KBM-7 (cell line): ENCODE data around the gene TMOD1.

Source experiments
- DNase-seq: peaks from one replicate; pipeline ENCODE4 v3.0.0-alpha.2; 2015
- in situ Hi-C: fragments of 300-500 bp; cut with MboI; formaldehyde crosslinking; loops from 2 replicates; pipeline ENCODE4 v1.14.3; 2020; ENCODE audit warnings: low sequenced_read_pairs, low pct_unique_long_range_greater_than_20kb, mixed read lengths

TMOD1 gene

GRCh38 chr9:97512966-97513560 is 11.6 kb downstream of the TMOD1 start:
- no peak for DNase-seq
- in situ Hi-C loops = no loop called here

- in situ Hi-C loops = no loop called here
- no peak for DNase-seq
Measured at GRCh38 chr9:97514531-97514930, 13.1 kb downstream of the TMOD1 start.

- DNase-seq = no peak
- in situ Hi-C loops = no loop called here
Measured at GRCh38 chr9:97515662-97516061, 14.2 kb downstream of the TMOD1 start.

- in situ Hi-C loops = no loop called here
Measured at GRCh38 chr9:97516111-97516510, 14.6 kb downstream of the TMOD1 start.

GRCh38 chr9:97517331-97518089 is 16.0 kb downstream of the TMOD1 start:
- in situ Hi-C loops = no loop called here
- DNase-seq = no peak

More at GRCh38 chr9:97516111-97516510, 14.6 kb downstream of the TMOD1 start:
- DNase-seq = no peak

- in situ Hi-C loops = no loop called here
Measured at GRCh38 chr9:97518166-97518908, 16.9 kb downstream of the TMOD1 start.

GRCh38 chr9:97518909-97519307 is 17.4 kb downstream of the TMOD1 start:
- in situ Hi-C loops = no loop called here
- peak; percentile 32 for DNase-seq

More at GRCh38 chr9:97518166-97518908, 16.9 kb downstream of the TMOD1 start:
- DNase-seq = no peak

GRCh38 chr9:97519441-97519970 is 18.0 kb downstream of the TMOD1 start:
- in situ Hi-C loops = no loop called here
- no peak for DNase-seq

GRCh38 chr9:97521576-97522333 is 20.3 kb downstream of the TMOD1 start:
- DNase-seq = no peak
- in situ Hi-C loops = no loop called here

GRCh38 chr9:97524424-97524823 is 23.0 kb downstream of the TMOD1 start:
- DNase-seq = no peak
- in situ Hi-C loops = no loop called here

GRCh38 chr9:97525451-97525850 is 24.0 kb downstream of the TMOD1 start:
- in situ Hi-C loops = no loop called here

GRCh38 chr9:97526895-97527575 is 25.6 kb downstream of the TMOD1 start:
- DNase-seq = no peak
- in situ Hi-C loops = no loop called here

More at GRCh38 chr9:97525451-97525850, 24.0 kb downstream of the TMOD1 start:
- no peak for DNase-seq

GRCh38 chr9:97527626-97528528 is 26.4 kb downstream of the TMOD1 start:
- DNase-seq = no peak
- in situ Hi-C loops = no loop called here

- DNase-seq = no peak
- in situ Hi-C loops = no loop called here
Measured at GRCh38 chr9:97528529-97529230, 27.2 kb downstream of the TMOD1 start.

- in situ Hi-C loops = no loop called here
- DNase-seq = no peak
Measured at GRCh38 chr9:97529363-97530076, 28.1 kb downstream of the TMOD1 start.

- in situ Hi-C loops = no loop called here
- no peak for DNase-seq
Measured at GRCh38 chr9:97531888-97532376, 30.5 kb downstream of the TMOD1 start.
